MCF 10A (cell line): ENCODE data around the gene CORO7. TPM values are rescaled to one million over a fixed set of nuclear protein-coding genes. Genes with fewer than 3 reads are reported as not detected.

Experiments
- BruUV-seq: library from RNA; stranded (reverse); fragments of 400-500 nt; replicated peaks from 2 replicates; lab custom pipeline; 2021; lab: Mats Ljungman, UMichigan
- CTCF ChIA-PET: fragments of 300-600 bp; sonication (Branson Sonifier 250); formaldehyde crosslinking; extraction: SDS; loops from one replicate; lab custom pipeline; 2021; ENCODE audit warnings: antibody characterized with exemption, inconsistent platforms; lab: Yijun Ruan, JAX
- POLR2A ChIA-PET: fragments of 300-600, 350-650 bp; sonication (Branson Sonifier 250); formaldehyde crosslinking; extraction: SDS; loops from one replicate; lab custom pipeline; 2020; ENCODE audit warnings: antibody characterized with exemption, inconsistent platforms; lab: Yijun Ruan, JAX
- DNase-seq: peaks from one replicate; pipeline ENCODE4 v3.0.0-alpha.2; 2018; ENCODE audit not compliant: unreplicated experiment
- H3K27ac Mint-ChIP-seq: one replicate; pipeline ENCODE4 v1.8.0; 2022; ENCODE audit warnings: mild to moderate bottlenecking, low read depth, mixed read lengths; ENCODE audit not compliant: unreplicated experiment
- H3K27me3 Mint-ChIP-seq: one replicate; pipeline ENCODE4 v1.8.0; 2022; ENCODE audit warnings: mixed read lengths; ENCODE audit not compliant: insufficient read depth, unreplicated experiment
- H3K36me3 Mint-ChIP-seq: one replicate; pipeline ENCODE4 v1.8.0; 2022; ENCODE audit warnings: mild to moderate bottlenecking, moderate library complexity, mixed read lengths; ENCODE audit not compliant: insufficient read depth, unreplicated experiment
- H3K4me1 Mint-ChIP-seq: one replicate; pipeline ENCODE4 v1.8.0; 2022; ENCODE audit warnings: mixed read lengths; ENCODE audit not compliant: insufficient read depth, unreplicated experiment
- H3K4me3 Mint-ChIP-seq: one replicate; pipeline ENCODE4 v1.8.0; 2022; ENCODE audit warnings: mild to moderate bottlenecking, moderate library complexity, mixed read lengths; ENCODE audit not compliant: unreplicated experiment
- H3K9me3 Mint-ChIP-seq: one replicate; pipeline ENCODE4 v1.8.0; 2022; ENCODE audit warnings: mixed read lengths; ENCODE audit not compliant: unreplicated experiment
- CTCF ChIP-seq: fragments of 200-600 bp; IDR thresholded peaks from one replicate; pipeline ENCODE4 v1.8.0; 2022; ENCODE audit warnings: antibody characterized with exemption, mild to moderate bottlenecking; ENCODE audit not compliant: unreplicated experiment
- intact Hi-C: fragments of 100-400 bp; cut with micrococcal nuclease; formaldehyde crosslinking; loops from 2 replicates; pipeline ENCODE4 v1.14.1; 2022
- total RNA-seq: library from RNA; stranded (reverse); gene quantifications from 2 replicates; pipeline ENCODE4 v1.2.3, GENCODE V29; 2022

Gene CORO7
- total RNA-seq, 1 experiment from 2014 or later: 20.3 TPM

- Mint-ChIP-seq H3K27ac (no peak overlapping the region), H3K4me3 (no peak overlapping the region), H3K27me3 (no peaks in the 10 kb centered on the region), H3K4me1 (no peaks in the 10 kb centered on the region), H3K36me3 (peaks cover 16% of the 10 kb centered on the region), H3K9me3 (no peaks in the 10 kb centered on the region)
- TF ChIP-seq CTCF: no peak
- no TSS peak for BruUV-seq
- no peak for DNase-seq
- CTCF ChIA-PET: interaction anchor here (1.1 to 14.1 kb wide), 2 partner anchors 17 to 39 kb away, joined by 4 to 263 read pairs; no protein-coding TSS in a partner anchor
- intact Hi-C loops: no loop called here
- POLR2A ChIA-PET: no interaction called here
Observed at GRCh38 chr16:4361944-4362311, 54.5 kb downstream of the CORO7 start.

- TF ChIP-seq CTCF: no peak
- peaks cover 16% of the 10 kb centered on the region for H3K36me3 Mint-ChIP-seq
- no peak for DNase-seq
- no peak overlapping the region for H3K27ac Mint-ChIP-seq
- intact Hi-C loops: no loop called here
- POLR2A ChIA-PET: no interaction called here
- no peak overlapping the region for H3K4me3 Mint-ChIP-seq
- CTCF ChIA-PET: interaction anchor here (0.7 to 14.1 kb wide), 4 partner anchors 17 to 732 kb away, joined by 3 to 263 read pairs (median 4); no protein-coding TSS in a partner anchor
- BruUV-seq: no TSS peak
- no peaks in the 10 kb centered on the region for H3K9me3 Mint-ChIP-seq
- H3K4me1 Mint-ChIP-seq: no peaks in the 10 kb centered on the region
- H3K27me3 Mint-ChIP-seq: no peaks in the 10 kb centered on the region
Observed at GRCh38 chr16:4361033-4361943, 55.1 kb downstream of the CORO7 start.

GRCh38 chr16:4360538-4361021, 55.8 kb downstream of the CORO7 start:
- Mint-ChIP-seq H3K27me3 (no peaks in the 10 kb centered on the region), H3K4me3 (no peak overlapping the region), H3K9me3 (no peaks in the 10 kb centered on the region), H3K4me1 (no peaks in the 10 kb centered on the region), H3K27ac (no peak overlapping the region), H3K36me3 (peaks cover 16% of the 10 kb centered on the region)
- TF ChIP-seq CTCF: no peak
- BruUV-seq: no TSS peak
- intact Hi-C loops: no loop called here
- no peak for DNase-seq
- CTCF ChIA-PET: interaction anchor here (0.7 to 14.1 kb wide), 4 partner anchors 15 to 733 kb away, joined by 3 to 263 read pairs (median 13); no protein-coding TSS in a partner anchor
- POLR2A ChIA-PET: interaction anchor here (1.0 kb wide), 1 partner anchor 9 kb away, joined by 3 read pairs; no protein-coding TSS in a partner anchor

GRCh38 chr16:4359914-4360313, 56.5 kb downstream of the CORO7 start:
- ChIA-PET CTCF (interaction anchor here (0.8 to 14.1 kb wide), 17 partner anchors 8 to 126 kb away, joined by 3 to 263 read pairs (median 5); partner anchors contain the start of gene PAM16), POLR2A (interaction anchor here (1.0 kb wide), 1 partner anchor 9 kb away, joined by 3 read pairs; no protein-coding TSS in a partner anchor)
- no peak overlapping the region for H3K4me3 Mint-ChIP-seq
- no peak overlapping the region for H3K27ac Mint-ChIP-seq
- DNase-seq: no peak
- H3K36me3 Mint-ChIP-seq: peaks cover 16% of the 10 kb centered on the region
- no peaks in the 10 kb centered on the region for H3K4me1 Mint-ChIP-seq
- intact Hi-C loops: loop anchor here (1.0 kb wide), 1 partner anchor 42 kb away; no protein-coding TSS in a partner anchor
- no peaks in the 10 kb centered on the region for H3K27me3 Mint-ChIP-seq
- no peak for TF ChIP-seq CTCF
- H3K9me3 Mint-ChIP-seq: no peaks in the 10 kb centered on the region
- no TSS peak for BruUV-seq
